Measurements from ENCODE around the gene SPATS1. TPM values are rescaled to one million over a fixed set of nuclear protein-coding genes. Genes with fewer than 3 reads are reported as not detected.
A peak's percentile ranks its signal among the peaks of the same experiment; 100 is the strongest.

The SPATS1 gene
- total and polyA plus RNA-seq, 2 of the 4 experiments (the other 2 are of a cell fraction): not detected

- Histone ChIP-seq H3K36me3 (ENCODE audit: control insufficient read depth, insufficient read depth, low read length) (peaks cover 16% of the 10 kb centered on the region), H4K20me1 (ENCODE audit: insufficient read depth, low read length) (peaks cover 16% of the 10 kb centered on the region), H3K9me1 (ENCODE audit: insufficient read depth, low read length) (peaks cover 6% of the 10 kb centered on the region), H3K4ac (ENCODE audit: low read depth, low read length) (no peak overlapping the region), H4K91ac (ENCODE audit: insufficient read depth, low read depth, low read length) (no peak overlapping the region), H4K5ac (ENCODE audit: low read depth, low read length) (no peak overlapping the region), H3K9me3 (ENCODE audit: control insufficient read depth, insufficient read depth, low read length) (no peaks in the 10 kb centered on the region), H2AFZ (replicated peaks; ENCODE audit: low read length, poor library complexity) (no peak overlapping the region), H2AK5ac (ENCODE audit: low read depth, low read length) (no peak overlapping the region; the same call in 1 of the 2 replicates), H3K14ac (replicated peaks; ENCODE audit: low read depth, low read length) (no peak overlapping the region), H3K4me1 (ENCODE audit: control insufficient read depth, insufficient read depth, low read length) (peaks cover 4% of the 10 kb centered on the region; the same call in 1 of the 2 replicates), H3K27ac (ENCODE audit: insufficient read depth, low read length) (no peak overlapping the region), H2BK20ac (ENCODE audit: low read depth, low read length) (no peak overlapping the region), H3K79me1 (ENCODE audit: low read depth in 1 of 2, low read length in 2 of 2) (peaks cover 20 to 42% of the 10 kb centered on the region in 2 experiments), H3K23ac (ENCODE audit: low read depth, low read length) (peak overlapping the region; percentile 57; the same call in 1 of the 2 replicates), H3K4me2 (ENCODE audit: low read depth, low read length) (peak overlapping the region; percentile 100), H2BK120ac (ENCODE audit: low read depth, low read length) (no peak overlapping the region), H3K56ac (ENCODE audit: extremely low read depth, insufficient read depth, low read length) (no peak overlapping the region), H2AK9ac (replicated peaks; ENCODE audit: low read depth, low read length, poor library complexity) (no peak overlapping the region), H2BK5ac (ENCODE audit: low read depth, low read length, poor library complexity, severe bottlenecking) (no peak overlapping the region), H3K4me3 (ENCODE audit: insufficient read depth, low read depth, low read length) (no peak overlapping the region), H2BK15ac (ENCODE audit: low read depth, low read length) (no peak overlapping the region), H3K9ac (ENCODE audit: low read depth, low read length) (peak overlapping the region; percentile 96; the same call in 1 of the 2 replicates), H3K27me3 (ENCODE audit: control insufficient read depth, insufficient read depth, low read length) (peaks cover 1% of the 10 kb centered on the region; the same call in 1 of the 2 replicates), H3K18ac (ENCODE audit: low read depth, low read length) (no peak overlapping the region), H4K8ac (ENCODE audit: low read depth in 2 of 2, low read length in 2 of 2) (no peak overlapping the region)
- no peak for DNase-seq
- intact Hi-C loops (cut with micrococcal nuclease): no loop called here
- no peak for ATAC-seq (ENCODE audit: low read depth)
- in situ Hi-C loops (cut with MboI; ENCODE audit: low sequenced_read_pairs): no loop called here
- dilution Hi-C loops (cut with HindIII; ENCODE audit: low sequenced_read_pairs, unreplicated experiment): no loop called here
- ChIA-PET CTCF (interaction anchor here (0.7 kb wide), 1 partner anchor 438 kb away, joined by 4 read pairs; no protein-coding TSS in a partner anchor), POLR2A (ENCODE audit: unreplicated experiment) (no interaction called here)
- BruUV-seq (replicated peaks): TSS peak; percentile 80
- no CpG with 5 or more reads among the region's 5 CpGs for WGBS, 2 experiments (ENCODE audit: extremely low coverage in 2 of 2, insufficient read length in 1 of 2)
- TF ChIP-seq USF2 (IDR thresholded peaks at IDR 0.05; ENCODE audit: low read depth, low read length): no peak
Observed at GRCh38 chr6:44388887-44389286, 46.4 kb downstream of the SPATS1 start.
